Glomerular visceral epithelial cell (primary cell): ENCODE results near the gene GABRD.

Experiments
- DNase-seq: peaks from one replicate; pipeline ENCODE4 v3.0.0-alpha.2; 2016; ENCODE audit errors: extremely low spot score

GABRD gene

DNA sequence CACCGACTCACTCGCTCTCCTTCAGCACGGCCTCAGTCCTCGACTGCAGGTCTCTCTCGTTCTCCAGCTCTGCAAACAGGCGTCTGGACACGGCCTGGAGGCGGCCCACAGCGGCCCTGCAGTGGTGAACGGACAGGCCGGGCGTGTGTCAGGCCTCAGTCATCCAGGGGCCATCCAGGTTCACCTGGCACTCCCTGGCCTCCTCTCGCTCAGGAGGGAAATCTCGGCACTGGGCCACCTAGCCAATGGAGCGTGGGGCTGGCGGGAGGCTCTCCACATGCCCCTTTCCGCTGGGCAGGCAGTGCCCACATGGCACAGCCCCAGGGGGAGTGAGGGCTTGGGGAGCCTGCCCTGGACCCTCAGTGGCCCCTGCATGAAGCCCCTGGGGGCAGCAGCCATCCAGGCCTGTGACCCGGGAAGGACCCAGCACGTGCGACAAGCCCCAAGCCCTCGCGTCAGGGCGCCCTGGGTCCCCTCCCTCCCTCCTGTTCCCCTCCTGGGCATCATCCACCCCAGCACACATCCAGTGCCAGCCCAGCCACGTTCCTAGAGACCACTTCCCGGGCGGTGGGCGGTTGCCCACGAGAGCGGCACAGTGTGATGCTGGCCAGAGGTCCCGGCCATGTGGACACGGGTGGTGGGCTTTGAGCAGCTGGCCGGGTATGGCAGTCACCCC is 33.6 kb upstream of the GABRD start:
- no peak for DNase-seq

DNA sequence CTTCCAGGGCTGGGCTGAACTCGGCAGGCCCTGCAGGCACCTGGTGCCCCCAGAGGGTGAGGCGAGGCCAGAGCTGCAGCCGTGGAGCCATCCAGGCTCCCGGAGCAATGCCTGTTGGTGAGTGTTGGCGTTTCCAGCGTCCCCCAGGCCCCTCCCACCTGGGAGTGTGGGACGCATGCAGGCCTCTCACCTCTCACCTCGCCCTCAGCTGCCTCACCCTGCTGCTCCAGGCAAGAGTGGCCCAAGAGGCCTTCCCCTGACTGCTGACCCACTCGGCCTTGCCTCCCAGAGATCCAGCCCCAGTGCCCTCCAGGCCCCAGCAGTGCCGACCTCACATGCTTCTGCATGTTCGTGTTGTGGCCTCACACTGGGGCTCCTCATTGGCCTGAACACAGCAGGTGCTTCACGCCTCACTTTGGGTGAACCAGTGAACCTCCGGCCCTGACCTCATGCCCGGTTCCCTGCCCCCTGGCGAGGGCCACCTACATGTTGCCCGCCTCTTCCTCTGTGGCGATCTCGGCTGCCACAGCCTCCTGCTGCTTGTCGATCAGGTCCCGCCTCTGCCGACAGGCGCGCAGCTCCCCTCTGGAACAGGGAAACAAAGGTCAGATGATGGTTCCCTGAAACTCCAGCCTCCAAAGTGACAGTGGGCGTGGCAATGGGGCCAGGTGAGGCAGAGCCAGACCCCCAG is 32.5 kb upstream of the GABRD start:
- DNase-seq = no peak

DNA sequence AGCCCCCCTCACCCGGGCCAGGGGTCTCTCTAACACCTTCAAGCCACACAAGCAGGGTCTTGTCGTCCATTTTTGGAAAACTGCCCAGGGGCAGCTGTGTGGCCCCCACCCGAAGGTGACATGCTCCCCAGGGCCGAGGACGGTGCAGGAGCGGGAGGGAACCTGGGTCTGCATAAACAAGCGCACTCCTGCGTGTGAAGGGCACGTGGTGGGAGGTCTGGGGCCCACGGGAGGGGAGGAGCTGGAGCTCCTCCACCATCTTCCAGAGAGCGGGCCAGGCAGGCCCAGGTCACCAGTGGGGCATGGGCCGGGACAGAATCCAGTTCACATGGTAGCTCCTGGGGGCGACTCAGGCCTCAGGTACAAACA is 32.0 kb upstream of the GABRD start:
- no peak for DNase-seq

DNA sequence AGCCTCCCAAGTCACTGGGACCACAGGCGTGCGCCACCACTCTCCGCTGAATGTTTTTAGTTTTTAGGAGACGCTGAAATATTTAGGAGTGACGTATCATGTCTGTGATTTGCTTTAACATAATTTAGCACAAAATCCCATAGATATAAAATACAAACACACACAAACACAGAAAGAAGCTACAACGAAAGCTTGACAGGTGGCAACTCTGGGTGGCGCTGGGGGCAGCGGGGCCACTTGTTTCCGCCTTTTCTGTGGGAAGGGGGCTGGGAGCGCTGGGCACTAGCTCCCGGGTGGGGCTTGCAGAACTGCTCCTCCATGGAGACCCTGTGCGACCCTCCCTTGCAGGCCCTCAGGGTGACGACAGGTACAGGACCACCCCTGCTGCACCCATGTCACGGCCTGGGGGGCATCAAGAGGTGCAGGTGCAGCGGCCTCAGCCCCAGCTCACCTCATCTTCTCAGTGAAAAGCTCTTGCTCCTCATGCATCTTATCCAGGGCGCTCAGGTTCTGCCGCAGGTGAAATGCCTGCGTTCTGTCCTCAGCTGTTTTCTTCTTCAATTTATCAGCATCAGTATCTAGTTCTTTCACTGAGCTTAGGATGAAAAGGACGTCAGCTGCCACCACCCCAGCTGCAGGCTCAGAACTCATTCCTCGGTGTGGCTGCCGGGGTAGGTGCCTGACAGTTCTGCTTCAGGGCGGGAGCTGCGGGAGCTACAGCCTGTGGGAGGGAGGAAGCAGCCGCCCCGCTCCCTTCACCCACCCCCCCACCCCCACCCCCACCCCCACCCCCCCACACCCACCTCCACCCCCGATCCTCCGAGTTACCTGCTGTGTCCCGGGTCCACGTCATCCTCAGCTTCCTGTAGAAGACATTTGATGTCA is 30.8 kb upstream of the GABRD start:
- no peak for DNase-seq

DNA sequence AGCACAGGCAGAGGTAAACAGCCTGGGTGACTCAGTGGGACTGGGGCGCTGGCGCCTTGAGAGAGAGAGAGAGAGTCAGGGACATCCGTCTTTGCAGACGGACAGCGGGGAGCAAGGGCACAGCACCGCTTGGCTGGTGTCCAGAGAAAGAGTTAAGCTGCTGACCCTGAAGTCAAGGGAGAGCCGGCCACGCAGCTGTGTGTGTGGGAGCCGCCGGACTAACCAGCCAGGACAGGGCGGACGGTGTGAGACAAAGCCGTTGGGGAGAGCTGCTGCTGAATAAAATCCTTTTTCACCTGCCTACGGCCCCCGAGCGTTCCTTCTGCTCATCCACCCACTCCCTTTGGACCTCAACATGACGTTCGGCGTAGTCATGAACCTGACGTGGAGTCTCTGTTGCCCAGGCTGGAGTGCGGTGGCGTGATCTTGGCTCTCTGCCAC is 30.0 kb upstream of the GABRD start:
- DNase-seq = peak; percentile 23

DNA sequence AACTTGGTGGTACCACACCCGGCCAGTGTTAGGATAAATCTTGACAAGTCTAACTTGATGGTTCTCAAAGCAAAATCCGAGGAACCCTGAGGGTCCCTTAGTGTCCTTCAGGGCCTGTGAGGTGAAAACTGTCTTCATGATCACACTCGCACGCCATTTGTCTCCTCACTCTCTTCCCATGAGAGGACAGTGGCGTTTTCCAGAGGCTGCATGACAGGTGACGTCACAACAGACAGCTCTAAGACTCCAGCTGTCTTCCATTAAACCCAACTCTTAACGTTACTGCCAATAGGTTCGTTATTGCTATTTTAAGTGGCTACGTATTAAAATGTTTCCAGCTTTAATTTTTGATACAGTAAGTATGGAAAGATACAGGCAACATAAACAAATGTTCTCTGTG is 29.4 kb upstream of the GABRD start:
- DNase-seq = no peak

DNA sequence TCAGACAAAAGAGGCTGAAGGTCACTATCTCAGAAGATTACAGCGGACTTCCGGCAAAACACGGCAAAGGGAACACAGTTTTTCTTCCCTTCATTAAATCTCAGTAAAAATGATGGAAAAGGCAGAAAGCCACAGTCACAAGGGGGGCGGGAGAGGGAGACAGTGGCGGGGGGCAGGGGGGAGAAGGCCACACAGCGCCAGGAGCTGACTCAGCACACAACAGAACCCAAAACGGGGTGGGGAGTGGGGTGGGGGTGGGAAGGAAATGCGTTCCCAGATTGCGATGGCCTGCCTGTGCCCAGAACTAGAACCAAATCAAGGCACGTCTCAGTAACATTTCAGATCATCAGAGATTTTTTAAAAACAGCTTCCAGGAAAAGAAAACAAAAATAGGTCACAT is 28.9 kb upstream of the GABRD start:
- DNase-seq = no peak

DNA sequence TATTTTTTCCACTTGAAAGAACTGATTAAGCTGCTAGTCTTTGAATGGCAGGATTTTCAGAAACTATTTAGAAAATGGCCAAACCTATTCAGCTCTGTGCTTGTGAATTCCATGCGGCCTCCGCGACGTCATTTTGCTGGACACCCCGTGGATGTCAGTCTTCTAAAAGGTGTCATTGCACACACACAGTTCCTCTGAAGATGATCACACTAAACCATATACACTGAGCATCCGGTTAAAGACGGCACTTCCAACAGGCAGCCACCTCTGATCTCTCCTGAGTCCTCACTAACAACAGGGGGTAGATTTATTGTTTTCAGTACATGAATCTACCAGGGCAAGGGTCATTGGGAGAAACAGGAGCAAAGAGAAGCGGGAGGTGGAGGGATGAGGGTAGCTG is 24.6 kb upstream of the GABRD start:
- DNase-seq = no peak

DNA sequence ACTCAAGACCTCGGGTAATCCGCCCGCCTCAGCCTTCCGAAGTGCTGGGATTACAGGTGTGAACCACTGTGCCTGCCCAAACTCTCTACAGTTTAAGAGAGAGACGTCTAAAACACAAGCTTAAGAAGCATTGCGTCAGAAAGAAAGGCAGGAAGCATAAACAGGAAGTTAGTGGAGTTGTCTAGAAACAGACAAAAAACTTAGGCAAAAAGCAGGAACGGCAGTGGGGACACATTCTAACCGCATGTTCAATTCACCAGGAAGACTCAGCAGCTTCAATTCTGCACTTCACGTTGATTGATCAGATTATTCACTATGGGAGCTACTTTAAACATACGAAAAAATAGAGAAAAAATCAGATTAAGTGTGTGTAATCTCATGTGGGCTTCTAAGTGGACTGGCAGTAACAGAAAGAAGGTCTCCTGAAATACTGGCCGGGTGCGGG is 22.9 kb upstream of the GABRD start:
- DNase-seq = no peak

DNA sequence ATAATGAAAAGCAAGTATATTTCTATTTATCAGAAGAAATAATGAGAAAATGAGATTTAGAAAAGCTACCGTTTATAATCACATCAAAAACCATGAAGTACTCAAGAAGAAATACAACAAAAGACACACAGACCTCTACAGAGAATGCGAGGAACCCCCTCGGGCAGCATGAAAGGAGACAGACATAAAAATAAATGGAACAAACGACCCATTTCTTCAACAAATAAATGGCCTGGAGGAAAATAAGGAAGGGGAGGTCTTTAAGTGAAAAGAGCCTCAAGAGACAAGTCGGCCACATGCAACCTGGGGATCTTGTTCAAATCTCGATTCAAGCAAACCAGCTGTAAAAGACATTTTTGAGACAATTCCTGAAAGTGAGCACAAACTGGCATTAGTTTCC is 21.6 kb upstream of the GABRD start:
- no peak for DNase-seq

DNA sequence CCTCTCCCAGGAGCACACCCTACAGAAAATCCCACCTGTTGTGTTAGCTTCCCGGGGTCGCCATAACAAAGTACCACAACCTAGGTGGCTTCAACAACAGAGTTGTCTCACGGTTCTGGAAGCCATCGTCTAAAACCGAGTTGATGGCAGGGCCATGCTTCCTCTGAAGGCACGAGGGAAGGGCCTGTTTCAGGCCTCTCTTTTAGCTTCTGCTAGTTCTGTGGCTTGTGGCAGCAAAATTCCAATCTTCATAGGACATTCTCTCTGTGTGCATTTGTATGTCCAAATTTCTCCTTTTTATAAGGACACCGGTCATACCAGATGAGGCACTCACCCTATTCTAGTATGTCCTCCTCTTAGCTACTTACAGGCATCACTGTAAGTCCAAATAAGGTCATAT is 18.7 kb upstream of the GABRD start:
- DNase-seq = no peak

DNA sequence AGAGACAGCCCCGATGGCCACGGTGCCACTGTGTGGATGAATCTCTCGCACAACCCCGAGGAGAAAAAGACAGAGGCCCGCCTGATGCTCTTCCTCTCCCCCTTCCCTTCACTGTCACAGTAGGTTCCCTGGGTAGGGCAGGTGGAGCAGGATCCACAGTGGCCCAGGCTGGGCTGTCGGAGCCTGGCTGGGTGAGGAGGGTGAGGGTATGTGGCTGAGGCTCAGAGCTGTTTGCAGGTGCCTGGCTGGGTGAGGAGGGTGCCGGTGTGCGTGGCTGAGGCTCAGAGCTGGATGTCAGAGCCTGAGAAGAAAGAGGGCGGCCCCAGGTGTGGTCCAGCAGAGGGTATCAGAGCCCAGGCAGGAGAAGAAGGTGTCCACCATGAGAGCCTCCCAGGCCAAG is 18.3 kb upstream of the GABRD start:
- DNase-seq = no peak

DNA sequence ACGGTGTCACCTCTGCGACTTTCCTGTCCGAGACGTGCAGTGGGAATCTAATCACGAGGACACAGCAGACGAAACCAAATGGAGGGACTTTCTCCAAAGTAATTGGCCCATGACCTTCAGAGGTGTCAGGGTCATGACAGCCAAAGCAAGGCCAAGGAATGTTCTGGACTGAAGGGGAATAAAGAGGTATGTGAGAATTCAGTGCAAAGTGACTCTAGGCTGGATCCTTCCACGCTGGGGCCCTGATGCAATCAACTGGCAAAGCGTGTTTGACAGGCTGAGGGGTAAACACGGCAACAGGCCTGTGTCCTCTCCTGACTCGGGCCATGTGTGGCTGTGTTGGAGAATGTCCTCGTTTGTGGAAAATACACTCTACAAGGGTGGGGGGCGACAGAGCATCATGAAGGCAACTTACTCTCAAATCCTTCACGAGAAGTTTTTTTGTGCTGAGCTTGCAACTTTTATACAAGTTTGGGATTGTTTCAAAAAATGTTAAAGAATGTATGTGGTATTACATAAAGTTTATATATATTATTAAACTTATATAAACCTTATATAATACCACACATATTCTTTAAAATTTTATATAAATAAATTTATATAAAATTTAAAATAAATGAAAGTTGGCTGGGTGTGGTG is 17.3 kb upstream of the GABRD start:
- DNase-seq = no peak

DNA sequence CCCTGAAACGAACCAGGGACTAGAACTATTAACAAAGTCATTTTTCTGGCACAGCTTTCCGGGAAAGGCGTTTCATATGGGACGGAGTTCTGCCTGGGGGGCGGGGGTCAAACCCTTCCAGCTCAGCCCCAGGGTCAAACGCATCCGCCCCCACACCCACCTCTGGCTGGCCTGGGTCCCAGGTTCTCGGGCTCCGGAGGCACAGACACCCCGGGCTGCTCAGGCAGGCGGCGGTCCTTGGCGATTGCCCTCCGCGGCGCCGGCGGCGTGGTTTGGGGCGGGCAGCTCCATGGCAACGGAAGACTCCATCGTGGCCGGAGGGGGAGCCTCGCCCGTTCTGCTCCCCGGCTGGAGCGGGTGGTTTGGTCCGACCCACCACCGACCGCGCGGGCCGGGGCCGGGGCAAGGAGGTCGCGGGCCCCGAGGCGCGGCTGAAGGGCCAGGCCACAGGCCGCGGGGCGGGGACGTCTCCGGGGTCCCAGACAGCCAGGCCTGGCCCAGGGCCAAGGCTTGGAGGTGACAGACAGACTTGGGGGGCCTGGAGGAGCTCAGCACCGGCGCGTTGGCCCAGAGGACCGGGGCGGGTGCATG is 15.5 kb upstream of the GABRD start, which contains the start of gene CFAP74:
Gene CFAP74 (minus strand): TSS at position 246 of the 591 bp plus-strand sequence. CDS start 12,830 bp downstream, outside the sequence.
- DNase-seq = peak; percentile 13

DNA sequence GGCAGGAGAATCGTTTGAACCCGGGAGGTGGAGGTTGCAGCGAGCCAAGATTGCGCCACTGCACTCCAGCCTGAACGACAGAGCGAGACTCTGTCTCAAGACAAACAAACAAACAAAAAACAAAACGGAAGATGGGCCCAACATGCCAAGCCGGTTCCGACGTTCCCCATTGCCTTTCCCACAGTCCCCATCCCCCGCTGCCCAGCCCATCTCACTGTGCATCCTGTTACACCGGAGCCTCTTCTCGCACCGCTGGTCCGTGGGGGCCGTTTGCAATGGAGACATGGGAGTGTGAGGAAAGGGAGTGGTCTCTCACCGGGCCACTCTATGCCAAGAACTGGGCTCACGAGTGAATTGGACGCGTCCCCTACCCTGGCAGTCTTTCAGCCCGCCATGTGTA is 14.3 kb upstream of the GABRD start:
- DNase-seq = no peak

DNA sequence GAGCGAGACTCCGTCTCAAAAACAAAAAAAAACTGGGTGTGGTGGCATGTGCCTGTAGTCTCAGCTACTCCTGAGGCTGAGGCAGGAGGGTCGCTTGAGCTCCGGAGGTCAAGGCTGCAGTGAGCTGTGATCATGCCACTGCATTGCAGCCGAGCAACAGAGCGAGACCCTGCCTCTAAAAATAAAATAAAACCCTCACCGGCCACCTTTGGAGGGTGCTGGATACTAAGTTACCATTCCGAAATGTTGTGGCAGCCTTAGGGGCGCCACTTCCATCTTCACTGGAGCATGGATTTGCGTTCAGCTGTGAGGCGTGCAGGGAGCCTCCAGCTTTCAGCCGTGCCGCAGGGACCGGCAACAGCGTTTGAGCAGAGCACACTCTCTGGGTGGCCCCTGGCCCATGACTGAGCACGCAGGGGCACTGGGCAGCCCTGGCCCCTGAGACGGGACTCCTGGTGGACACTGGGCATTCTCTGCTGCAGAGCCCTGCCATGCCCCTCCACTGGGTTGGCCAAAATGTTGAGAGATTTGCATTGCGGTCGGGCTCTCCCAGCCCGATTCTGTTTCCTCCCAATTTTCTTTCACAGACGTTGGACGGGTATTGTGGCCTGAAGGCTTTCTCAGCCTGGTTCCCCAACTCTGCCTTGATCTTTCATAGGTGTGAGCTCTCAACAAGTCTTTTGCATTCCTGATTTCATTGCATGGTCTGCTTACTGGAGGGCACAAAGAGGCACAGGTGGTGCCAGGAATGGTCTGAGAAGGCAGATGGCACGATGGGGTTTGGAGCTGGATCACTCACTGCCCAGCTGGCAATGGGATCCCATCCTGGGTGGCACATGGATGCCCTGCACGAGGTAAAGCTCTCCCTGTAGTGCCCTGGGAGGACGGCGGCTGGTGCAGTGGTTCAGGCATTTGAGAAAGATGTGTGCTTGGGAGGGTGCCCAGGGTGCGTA is 9.8 kb upstream of the GABRD start:
- DNase-seq = no peak

DNA sequence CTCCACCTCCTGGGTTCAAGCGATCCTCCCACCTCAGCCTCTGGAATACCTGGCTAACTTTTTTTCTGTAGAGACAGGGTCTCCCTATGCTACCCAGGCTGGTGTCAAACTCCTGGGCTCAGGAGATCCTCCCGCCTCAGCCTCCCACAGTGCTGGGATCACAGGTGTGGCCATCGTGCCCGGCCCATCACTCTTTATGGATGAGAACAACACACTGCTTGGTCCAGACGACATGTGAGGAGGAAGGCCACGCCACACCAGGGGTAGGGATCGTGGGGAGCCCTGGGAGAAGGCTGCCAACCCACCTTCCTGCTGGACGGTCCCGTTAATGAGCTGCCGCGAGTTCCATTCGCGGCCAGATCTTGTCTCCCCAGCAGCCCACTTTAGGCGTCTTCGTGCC is 5.0 kb upstream of the GABRD start:
- DNase-seq = no peak

DNA sequence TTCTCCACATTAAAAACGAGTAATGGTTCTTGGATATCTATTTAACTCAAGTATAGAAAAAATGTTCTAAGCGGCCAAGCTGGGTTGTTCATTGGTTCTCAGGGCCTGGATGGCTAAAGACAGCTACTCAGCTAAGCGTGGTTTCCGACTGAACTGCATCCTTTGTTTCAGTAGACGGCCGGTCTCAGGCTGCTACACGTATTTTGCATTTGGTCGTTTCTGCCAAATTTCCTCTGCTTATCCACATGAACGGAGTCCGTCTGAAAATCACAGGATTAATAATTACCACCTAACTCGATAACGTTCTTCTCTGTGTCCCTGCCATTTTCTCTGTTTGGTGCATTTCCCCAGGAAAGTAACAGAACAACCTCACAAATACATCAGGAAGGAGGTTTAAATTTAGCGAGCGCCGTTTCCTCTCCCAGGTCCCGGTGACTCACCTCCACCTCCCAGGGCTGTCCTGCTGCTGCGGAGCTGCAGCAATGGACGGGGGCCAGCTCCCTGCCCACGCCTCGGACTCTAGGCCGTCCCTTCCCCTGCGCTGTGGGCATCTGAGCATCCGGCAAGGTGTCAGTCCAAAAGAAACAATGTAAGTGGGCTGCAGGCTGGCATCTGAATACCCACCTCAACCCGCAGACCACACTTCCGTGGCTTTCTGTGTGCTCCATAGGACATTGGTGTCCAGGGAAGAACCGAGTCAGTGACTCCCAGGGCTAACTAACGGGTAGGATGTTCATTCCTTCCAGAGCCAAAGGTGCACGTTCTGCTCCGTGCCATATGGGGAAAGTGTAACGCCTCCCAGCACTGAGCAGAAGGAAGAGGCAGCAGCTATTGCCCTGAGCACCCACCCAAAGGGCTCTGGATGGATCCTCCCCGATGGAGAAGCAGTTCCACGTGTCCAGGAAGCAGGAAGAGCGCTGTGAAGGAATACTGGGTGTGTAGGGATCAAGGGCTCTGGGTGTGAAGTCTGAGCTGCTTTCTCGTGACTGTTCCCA is 4.1 kb upstream of the GABRD start:
- DNase-seq = peak; percentile 34

DNA sequence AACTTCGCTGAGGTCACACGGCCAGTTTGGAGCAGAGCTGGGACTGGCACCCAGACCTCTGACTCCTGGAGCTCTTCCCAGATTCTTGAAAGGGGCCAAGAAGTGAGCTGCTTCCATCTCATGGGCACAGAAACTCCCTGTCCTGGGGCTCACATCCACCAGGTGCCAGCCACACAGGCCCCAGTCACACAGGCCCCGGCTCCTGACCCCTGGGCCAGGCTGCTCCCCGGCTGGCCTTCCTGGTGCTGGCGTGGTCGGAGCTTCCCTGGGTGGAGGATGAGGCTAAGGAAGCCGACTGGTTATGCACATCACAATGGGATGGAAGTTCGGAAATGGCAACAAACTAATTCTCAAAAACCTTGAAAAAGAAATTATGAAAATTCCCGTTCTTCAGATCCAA is 3.0 kb upstream of the GABRD start:
- no peak for DNase-seq
